GOT3 (cell line): ENCODE measurements around the gene A2ML1.
"Not testable (repeated sequence)": the region's sequence is repeated elsewhere in the genome, so short reads cannot be mapped to it uniquely, and the experiment has no call there.

ENCODE experiments used
- DNase-seq: peaks from one replicate; lab custom pipeline; 2025; ENCODE audit warnings: mixed read lengths; lab: John Stamatoyannopoulos, UW

A2ML1 gene

DNA sequence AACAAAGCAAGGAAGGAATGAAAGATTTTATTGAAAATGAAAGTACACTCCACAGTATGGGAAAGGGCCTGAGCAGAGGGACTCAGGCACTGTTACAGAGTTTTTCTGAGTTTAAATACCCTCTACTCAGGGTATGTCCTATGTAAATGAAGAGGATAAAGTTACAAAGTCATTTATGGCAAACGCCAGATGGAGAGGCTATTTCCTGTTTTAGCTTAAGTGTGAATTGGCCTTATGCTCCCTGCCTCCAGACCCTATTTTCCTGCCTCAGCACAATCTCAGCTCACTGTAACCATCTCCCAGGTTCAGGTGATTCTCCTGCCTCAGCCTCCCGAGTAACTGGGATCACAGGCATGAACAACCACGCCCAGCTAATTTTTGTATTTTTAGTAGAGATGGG, 85.1 kb downstream of the A2ML1 start:
- DNase-seq, result no peak

DNA sequence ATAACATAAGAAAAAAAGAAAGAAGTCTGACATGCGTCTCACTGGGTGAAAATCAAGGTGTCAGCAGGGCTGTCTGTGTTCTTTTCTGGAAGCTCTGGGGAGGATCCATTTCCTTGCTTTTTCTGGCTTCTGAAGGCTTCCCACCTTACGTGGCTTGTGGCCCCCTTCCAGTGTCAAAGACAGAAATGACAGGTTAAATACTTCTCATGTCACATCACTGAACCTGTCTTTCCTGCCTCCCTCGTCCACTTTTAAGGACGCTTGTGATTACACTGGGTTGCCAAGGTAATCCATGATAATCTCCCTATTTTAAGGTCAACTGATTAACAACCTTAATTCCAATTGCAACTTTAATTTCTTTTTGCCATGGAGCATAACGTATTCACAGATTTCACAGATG, 87.3 kb downstream of the A2ML1 start:
- no peak for DNase-seq

DNA sequence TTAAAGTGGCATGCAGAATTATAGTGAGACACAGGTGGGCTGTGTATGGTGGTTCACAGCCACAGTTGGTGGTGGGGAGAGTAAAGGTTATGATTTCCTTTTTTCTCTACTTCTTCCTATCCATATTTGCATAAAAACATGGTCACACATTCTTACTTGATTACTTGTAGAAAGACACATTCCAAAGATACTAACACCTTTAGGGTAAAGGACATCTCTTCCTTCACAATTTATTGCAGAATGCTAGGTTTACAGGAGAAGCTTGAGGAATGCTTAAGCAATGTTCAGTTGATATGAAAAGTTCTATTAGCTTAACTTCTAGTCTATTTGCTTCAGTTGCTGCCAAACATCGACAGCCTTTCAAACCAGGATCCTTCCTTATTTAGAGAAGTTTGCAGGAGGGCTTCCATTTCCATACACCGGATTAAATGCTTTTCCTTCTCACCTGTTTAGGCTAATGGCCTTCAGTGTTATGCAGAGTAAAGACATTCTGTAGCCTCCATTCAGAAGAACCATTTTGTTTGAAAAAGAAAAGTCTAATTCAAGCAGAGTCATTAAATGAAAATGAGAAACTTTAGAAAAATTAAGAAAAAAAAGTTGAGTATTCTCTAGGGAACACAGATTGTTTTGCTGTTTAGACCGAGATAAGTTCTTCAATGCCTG, 89.3 kb downstream of the A2ML1 start:
- no peak for DNase-seq

DNA sequence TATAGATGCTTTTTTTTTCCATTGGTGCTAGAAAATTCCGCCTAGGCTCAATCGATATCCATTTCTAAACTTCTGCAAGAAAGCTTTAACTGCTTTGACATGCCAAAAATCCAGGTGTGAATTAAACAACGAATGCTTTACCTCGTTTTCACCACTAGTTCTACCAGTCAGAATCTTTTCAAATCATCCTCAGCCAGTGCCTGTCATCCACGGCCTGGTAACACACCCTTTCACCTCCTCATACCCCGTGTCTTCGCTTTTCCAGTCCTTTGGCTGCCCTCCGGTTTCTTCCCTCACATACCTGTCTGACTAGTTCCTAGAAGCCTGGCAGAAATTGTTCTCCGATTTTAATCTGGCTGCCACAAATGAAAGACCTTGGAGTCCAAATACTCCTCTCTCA, 90.5 kb downstream of the A2ML1 start:
- no peak for DNase-seq

DNA sequence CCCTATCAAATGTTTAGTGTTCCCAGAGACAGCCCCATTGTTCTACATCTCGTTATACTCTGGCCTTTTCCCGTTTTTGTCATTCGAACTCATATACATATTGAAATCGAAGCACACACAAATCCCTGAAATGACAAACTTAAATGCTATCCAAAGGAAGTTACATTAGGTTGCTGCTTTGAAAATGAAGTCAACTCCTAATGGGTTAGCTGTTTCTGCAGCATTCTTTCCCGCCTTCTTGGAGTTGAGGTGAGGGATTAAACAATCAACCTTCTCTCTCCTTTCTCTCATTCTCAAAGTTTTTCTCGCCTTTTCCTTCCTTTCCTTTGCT, 91.2 kb downstream of the A2ML1 start:
- DNase-seq, result no peak

DNA sequence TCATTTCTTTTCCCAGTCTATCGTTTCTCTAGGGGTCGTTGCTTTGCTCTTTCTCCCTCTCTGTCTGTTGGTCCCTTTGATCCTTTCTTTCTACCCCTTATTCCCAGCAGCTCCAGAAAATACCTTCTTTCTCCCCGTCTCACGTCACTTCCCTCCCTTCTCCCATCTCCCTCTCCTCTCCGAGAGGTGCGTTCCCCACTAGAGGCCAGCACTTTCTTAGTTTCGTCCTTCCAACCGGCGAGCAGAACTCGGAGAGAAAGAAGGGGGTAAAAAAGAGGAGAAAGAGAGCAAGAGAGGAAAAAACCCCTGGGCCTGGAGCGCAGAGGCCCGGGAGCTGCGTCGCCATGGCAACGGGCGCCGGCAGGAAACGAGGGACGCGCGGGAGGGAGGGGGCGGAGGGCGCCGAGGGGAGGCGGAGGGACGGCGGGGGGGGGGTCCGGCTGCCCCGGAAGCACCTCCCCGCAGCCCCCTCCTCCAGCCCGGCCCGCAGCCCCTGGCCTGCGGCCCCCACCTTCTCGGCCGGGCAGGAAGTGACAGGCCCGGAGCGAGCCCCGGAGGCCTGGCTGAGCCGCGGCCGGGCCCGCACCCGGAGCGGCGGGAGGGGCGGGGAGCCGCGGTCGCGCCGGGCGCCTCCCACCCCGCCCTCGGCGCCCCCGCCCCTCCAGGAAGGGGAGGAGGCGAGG, 91.8 kb downstream of the A2ML1 start, which contains the start of gene PHC1:
PHC1 (plus strand) TSS at position 477 of the 683 bp plus-strand sequence. CDS start 3,169 bp downstream, outside the sequence.
- not testable (repeated sequence) for DNase-seq

DNA sequence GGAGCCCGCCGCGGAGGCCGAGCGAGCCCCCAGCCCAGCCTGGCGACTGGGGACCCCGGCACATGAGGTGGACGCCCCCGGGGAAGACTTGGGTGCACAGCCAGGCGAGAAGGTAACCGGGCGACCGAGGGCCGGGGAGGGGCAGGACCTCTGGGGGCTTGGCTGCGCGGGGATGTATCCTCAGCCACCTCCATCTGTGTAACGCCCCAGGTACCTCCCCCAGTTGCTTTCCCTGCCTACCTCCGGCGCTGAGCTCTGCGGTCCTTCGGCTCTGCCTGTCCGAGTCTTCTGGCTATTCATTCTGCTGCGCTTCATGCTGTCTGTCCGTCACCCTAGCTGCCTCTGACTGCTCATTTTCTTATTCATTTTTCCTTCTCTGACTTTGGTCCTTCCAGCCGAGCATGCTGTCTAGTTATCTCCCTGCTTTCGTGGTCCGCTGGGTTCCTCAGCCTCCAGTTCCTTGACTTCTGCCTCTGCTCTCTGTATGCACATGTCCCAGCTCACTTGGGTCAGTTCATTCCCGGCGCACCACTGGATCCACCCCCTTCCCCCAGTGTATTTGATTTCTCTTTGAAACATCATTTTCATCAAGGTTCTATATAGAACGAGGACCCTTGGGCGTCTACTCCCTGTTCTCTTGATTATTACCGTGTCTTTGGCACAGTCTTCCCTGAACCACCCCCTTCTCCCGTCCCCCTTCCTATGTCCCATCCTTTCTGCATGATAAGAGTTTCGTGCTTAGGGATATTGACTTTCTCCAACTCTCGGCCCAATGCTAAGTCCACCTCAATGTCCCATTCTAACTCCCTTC, 92.5 kb downstream of the A2ML1 start:
- no peak for DNase-seq

DNA sequence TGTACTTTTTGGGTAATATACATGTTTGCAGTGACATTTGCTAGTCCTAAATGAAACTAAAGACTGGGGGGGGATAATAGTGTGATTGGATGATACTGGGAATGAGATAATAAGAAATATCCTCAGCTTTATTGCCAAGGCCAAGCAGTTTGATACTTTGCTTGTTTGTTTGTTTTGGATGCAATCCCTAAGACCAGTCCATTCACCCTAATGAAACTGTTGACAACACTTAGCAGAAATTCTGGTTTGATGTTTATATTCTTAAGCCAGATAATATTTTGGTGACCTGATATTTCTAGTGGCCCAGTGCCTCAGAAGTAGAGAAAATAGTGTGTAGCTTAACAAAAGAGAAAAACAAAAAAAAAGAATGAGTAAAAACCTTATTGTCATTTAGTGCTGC, 93.7 kb downstream of the A2ML1 start:
- no peak for DNase-seq

DNA sequence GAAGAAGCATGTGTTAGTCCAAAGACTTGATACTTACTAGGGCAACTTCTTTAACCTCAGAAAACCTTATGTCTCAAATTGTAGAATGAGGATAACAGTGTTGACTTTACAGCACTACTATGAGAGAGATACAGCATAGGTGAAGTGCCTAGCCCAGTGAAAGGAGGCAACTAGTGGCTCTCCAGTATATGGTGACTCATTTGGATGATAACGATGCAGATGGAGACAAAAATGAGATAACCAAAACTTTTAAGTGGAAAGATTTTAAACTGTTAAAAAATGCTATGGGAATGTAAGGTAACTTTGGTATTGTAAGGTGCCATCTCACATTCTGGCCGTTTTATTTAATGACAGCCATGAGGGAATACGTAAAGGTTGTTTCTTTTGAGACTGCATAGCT, 94.6 kb downstream of the A2ML1 start:
- DNase-seq, result no peak

DNA sequence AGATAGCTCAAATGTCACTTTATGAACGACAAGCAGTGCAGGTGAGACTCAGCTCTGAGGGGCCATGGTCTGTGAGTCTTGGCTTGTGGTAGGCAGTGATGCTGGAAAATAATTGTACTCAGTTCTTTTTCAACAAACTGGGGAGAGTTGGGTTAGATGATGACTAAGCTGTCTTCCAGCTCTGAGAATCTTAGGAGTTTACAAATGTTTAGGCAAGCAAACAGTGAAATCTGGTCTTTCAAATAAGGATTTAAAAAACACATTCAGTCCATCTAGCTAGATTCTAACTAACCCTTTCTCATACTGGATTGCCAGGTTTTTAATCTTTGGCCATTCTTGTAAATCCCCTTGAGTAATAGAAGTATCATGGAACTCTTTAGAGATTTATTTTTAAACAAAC, 95.3 kb downstream of the A2ML1 start:
- no peak for DNase-seq

DNA sequence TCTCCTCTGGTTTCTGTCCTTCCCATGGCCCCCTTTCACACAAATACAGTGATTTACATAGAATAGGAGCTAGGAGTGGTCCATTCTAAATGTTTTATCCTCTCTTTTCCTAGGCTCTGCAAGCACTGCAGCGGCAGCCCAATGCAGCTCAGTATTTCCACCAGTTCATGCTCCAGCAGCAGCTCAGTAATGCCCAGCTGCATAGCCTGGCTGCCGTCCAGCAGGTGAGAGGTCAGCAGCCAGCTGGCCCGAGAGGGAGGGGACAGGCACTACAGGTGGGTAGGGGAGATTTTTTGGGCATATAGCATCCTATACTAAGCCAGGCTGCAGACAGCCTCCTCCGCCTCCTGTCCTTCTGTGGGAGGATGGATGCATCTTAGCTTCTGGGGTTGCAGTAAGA, 97.2 kb downstream of the A2ML1 start:
- DNase-seq, result not testable (repeated sequence)

DNA sequence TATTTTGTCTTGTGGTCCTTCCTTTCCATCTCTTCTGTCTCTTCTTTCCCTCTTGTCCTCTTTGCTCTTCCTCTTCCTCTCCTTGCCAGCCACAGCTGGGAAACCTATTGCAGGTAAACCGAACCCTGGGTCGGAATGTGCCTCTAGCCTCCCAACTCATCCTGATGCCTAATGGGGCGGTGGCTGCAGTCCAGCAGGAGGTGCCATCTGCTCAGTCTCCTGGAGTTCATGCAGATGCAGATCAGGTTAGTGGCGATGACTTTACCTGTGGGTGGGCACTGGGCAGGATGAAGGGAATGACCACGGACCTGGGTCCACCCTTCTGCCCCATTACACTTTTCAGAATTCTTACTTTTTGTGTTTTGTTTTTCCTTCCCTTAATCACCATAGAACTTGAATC, 100.1 kb downstream of the A2ML1 start:
- DNase-seq, result no peak
